ENCODE data around the gene ENO3. TPM values are rescaled to one million over a fixed set of nuclear protein-coding genes. Genes with fewer than 3 reads are reported as not detected.

The ENO3 gene
- total RNA-seq, 1 experiment from 2014 or later, result 23.4 TPM

DNA sequence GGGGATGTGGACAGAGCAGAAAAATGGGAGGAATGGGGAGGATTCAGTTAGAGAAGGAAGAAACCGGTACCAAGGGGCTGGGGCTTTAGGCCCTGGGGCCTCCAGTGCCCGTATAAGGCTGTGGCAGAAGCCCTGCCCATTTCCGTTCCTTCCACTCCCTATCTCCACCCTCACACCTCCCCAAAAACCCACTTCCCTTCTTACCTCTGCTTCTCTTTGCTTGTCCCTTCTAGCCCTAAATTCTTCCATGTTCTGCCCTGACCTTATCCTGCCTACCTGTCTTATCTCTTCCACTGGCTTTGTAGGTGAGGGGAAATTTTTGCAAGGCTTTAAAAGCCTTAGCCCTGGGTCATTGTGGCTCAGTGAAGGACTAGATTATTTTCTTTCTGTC is 6.8 kb upstream of the ENO3 start:
- no peak for ATAC-seq
- DNase-seq (ENCODE audit: low read depth, low spot score), result no peak

DNA sequence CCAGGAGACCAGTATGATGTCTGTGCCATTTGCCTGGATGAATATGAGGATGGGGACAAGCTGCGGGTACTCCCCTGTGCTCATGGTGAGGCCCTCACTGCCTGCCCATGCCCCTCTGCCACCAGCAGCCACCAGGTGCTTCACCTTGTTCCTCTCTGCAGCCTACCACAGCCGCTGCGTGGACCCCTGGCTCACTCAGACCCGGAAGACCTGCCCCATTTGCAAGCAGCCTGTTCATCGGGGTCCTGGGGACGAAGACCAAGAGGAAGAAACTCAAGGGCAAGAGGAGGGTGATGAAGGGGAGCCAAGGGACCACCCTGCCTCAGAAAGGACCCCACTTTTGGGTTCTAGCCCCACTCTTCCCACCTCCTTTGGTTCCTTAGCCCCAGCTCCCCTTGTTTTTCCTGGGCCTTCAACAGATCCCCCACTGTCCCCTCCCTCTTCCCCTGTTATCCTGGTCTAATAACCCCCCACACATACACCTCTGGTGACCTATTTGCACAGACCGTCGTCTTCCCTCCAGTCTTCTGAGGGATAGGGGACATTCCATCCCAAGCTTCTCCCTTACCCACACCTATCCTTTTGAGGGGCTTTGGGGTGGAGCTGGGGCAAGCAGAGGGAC is 6.3 kb upstream of the ENO3 start:
- DNase-seq (ENCODE audit: low read depth, low spot score) (no peak), ATAC-seq (no peak)
- ChIA-PET POLR2A (interaction anchor here (0.6 to 1.2 kb wide), 2 partner anchors 23 to 380 kb away, joined by 4 to 5 read pairs; partner anchors contain the start of gene SPAG7), CTCF (no interaction called here)
- peaks cover 14% of the 10 kb centered on the region for H3K36me3 ChIP-seq (ENCODE audit: control insufficient read depth, insufficient read depth, low read length)
- H3K4me1 ChIP-seq (ENCODE audit: control insufficient read depth, insufficient read depth, low read length), result peaks cover 27% of the 10 kb centered on the region
- H3K27ac ChIP-seq (ENCODE audit: low read length), result peak overlapping the region; percentile 94
- no peaks in the 10 kb centered on the region for H3K27me3 ChIP-seq (ENCODE audit: control insufficient read depth, insufficient read depth, low read length)
- in situ Hi-C loops (cut with HindIII; ENCODE audit: low pct_unique_long_range_greater_than_20kb, low sequenced_read_pairs), result no loop called here
- no peak; the same call in 1 of the 2 replicates for TF ChIP-seq POLR2AphosphoS5 (IDR thresholded peaks at IDR 0.05; ENCODE audit: low read depth, low read length)
- TF ChIP-seq SIN3A (IDR thresholded peaks at IDR 0.05; ENCODE audit: borderline replicate concordance, insufficient read depth, low read depth, low read length), result peak; percentile 48; the same call in 1 of the 2 replicates
- no peak for TF ChIP-seq TCF7L2 (IDR thresholded peaks at IDR 0.05; ENCODE audit: low read depth, low read length)
- TF ChIP-seq, protein P1, sequence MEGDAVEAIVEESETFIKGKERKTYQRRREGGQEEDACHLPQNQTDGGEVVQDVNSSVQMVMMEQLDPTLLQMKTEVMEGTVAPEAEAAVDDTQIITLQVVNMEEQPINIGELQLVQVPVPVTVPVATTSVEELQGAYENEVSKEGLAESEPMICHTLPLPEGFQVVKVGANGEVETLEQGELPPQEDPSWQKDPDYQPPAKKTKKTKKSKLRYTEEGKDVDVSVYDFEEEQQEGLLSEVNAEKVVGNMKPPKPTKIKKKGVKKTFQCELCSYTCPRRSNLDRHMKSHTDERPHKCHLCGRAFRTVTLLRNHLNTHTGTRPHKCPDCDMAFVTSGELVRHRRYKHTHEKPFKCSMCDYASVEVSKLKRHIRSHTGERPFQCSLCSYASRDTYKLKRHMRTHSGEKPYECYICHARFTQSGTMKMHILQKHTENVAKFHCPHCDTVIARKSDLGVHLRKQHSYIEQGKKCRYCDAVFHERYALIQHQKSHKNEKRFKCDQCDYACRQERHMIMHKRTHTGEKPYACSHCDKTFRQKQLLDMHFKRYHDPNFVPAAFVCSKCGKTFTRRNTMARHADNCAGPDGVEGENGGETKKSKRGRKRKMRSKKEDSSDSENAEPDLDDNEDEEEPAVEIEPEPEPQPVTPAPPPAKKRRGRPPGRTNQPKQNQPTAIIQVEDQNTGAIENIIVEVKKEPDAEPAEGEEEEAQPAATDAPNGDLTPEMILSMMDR (IDR thresholded peaks at IDR 0.05), result no peak
- TF ChIP-seq, protein P2, sequence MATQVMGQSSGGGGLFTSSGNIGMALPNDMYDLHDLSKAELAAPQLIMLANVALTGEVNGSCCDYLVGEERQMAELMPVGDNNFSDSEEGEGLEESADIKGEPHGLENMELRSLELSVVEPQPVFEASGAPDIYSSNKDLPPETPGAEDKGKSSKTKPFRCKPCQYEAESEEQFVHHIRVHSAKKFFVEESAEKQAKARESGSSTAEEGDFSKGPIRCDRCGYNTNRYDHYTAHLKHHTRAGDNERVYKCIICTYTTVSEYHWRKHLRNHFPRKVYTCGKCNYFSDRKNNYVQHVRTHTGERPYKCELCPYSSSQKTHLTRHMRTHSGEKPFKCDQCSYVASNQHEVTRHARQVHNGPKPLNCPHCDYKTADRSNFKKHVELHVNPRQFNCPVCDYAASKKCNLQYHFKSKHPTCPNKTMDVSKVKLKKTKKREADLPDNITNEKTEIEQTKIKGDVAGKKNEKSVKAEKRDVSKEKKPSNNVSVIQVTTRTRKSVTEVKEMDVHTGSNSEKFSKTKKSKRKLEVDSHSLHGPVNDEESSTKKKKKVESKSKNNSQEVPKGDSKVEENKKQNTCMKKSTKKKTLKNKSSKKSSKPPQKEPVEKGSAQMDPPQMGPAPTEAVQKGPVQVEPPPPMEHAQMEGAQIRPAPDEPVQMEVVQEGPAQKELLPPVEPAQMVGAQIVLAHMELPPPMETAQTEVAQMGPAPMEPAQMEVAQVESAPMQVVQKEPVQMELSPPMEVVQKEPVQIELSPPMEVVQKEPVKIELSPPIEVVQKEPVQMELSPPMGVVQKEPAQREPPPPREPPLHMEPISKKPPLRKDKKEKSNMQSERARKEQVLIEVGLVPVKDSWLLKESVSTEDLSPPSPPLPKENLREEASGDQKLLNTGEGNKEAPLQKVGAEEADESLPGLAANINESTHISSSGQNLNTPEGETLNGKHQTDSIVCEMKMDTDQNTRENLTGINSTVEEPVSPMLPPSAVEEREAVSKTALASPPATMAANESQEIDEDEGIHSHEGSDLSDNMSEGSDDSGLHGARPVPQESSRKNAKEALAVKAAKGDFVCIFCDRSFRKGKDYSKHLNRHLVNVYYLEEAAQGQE (IDR thresholded peaks at IDR 0.05; ENCODE audit: insufficient read depth in 1 of 2, low read depth in 2 of 2, low read length in 1 of 2), result no peak
- H3K4me3 ChIP-seq (ENCODE audit: low read depth in 2 of 2, low read length in 2 of 2), result peak overlapping the region; percentile 83 to 85; a peak in 3 of 4 replicates
- no TSS peak for BruUV-seq (replicated peaks)
- no peaks in the 10 kb centered on the region for H3K9me3 ChIP-seq (ENCODE audit: control insufficient read depth, insufficient read depth, low read depth, low read length)
- intact Hi-C loops (cut with micrococcal nuclease; ENCODE audit: unreplicated experiment), result no loop called here

More for the DNA sequence above, 6.8 kb upstream of the ENO3 start:
- Histone ChIP-seq H3K9me3 (ENCODE audit: control insufficient read depth, insufficient read depth, low read depth, low read length) (no peaks in the 10 kb centered on the region), H3K27ac (ENCODE audit: low read length) (peak overlapping the region; percentile 94), H3K4me3 (ENCODE audit: low read depth in 2 of 2, low read length in 2 of 2) (no peak overlapping the region), H3K4me1 (ENCODE audit: control insufficient read depth, insufficient read depth, low read length) (peaks cover 27% of the 10 kb centered on the region), H3K27me3 (ENCODE audit: control insufficient read depth, insufficient read depth, low read length) (no peaks in the 10 kb centered on the region), H3K36me3 (ENCODE audit: control insufficient read depth, insufficient read depth, low read length) (peaks cover 16% of the 10 kb centered on the region)
- ChIA-PET POLR2A (interaction anchor here (1.2 kb wide), 1 partner anchor 23 kb away, joined by 5 read pairs; the partner anchor contains the start of gene SPAG7), CTCF (no interaction called here)
- no TSS peak for BruUV-seq (replicated peaks)
- in situ Hi-C loops (cut with HindIII; ENCODE audit: low pct_unique_long_range_greater_than_20kb, low sequenced_read_pairs), result no loop called here
- TF ChIP-seq POLR2AphosphoS5 (IDR thresholded peaks at IDR 0.05; ENCODE audit: low read depth, low read length) (no peak; the same call in 1 of the 2 replicates), SIN3A (IDR thresholded peaks at IDR 0.05; ENCODE audit: borderline replicate concordance, insufficient read depth, low read depth, low read length) (no peak)
- TF ChIP-seq, protein P1 (IDR thresholded peaks at IDR 0.05), result no peak
- intact Hi-C loops (cut with micrococcal nuclease; ENCODE audit: unreplicated experiment), result no loop called here

Measured in Panc1 (cell line).